AG10803 (cell line): ENCODE results near the gene GTPBP6.

Experiments
- DNase-seq: peaks from one replicate; pipeline ENCODE4 v3.0.0; 2010; ENCODE audit warnings: low read depth
- H3K4me3 ChIP-seq: 2 replicates; pipeline ENCODE4 v1.5.1; 2011; ENCODE audit warnings: mild to moderate bottlenecking, low read length, control low read depth
- TF ChIP-seq, protein P1 (sequence below): conservative IDR thresholded peaks from 2 replicates; pipeline ENCODE4 v1.5.1; 2011; ENCODE audit warnings: mild to moderate bottlenecking, low read length, control low read depth, inconsistent platforms

Gene GTPBP6

GRCh38 chrX:319579-320125, 1.1 kb upstream of the GTPBP6 start:
- peak overlapping the region; percentile 90 for H3K4me3 ChIP-seq
- TF ChIP-seq, protein P1, sequence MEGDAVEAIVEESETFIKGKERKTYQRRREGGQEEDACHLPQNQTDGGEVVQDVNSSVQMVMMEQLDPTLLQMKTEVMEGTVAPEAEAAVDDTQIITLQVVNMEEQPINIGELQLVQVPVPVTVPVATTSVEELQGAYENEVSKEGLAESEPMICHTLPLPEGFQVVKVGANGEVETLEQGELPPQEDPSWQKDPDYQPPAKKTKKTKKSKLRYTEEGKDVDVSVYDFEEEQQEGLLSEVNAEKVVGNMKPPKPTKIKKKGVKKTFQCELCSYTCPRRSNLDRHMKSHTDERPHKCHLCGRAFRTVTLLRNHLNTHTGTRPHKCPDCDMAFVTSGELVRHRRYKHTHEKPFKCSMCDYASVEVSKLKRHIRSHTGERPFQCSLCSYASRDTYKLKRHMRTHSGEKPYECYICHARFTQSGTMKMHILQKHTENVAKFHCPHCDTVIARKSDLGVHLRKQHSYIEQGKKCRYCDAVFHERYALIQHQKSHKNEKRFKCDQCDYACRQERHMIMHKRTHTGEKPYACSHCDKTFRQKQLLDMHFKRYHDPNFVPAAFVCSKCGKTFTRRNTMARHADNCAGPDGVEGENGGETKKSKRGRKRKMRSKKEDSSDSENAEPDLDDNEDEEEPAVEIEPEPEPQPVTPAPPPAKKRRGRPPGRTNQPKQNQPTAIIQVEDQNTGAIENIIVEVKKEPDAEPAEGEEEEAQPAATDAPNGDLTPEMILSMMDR, result no peak
- no peak for DNase-seq

DNA sequence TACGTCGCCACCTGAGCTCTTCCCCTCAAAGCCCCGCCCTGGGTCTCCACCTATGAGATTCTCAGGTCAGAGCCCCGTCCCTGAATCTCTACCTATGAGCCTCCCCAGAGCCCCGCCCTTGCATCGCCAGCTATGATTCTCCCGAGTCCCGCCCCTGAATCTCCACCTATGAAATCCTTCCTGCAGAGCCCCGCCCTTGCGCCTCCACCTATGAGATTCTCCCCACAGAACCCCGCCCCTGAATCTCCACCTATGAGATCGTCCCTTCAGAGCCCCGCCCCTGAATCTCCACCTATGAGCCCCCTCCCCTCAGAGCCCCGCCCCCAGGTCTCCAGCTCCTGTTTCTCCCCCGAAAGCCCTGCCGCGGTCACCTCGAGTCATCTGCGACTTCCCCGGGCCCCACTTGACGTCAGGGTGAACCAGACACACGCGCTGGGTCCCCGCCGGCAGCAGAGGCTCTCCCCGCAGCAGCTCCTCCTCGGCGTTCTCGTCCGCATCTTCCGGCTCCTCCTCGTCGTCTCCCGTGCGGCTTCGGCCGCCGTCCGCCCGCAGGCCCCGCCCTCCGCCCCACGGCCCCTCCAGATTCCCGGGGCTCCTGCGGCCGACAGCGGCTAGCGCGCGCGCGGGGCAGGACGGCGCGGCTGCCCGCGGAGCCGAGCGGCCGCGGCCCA, 393 bp downstream of the GTPBP6 start:
- DNase-seq, result peak; percentile 98

DNA sequence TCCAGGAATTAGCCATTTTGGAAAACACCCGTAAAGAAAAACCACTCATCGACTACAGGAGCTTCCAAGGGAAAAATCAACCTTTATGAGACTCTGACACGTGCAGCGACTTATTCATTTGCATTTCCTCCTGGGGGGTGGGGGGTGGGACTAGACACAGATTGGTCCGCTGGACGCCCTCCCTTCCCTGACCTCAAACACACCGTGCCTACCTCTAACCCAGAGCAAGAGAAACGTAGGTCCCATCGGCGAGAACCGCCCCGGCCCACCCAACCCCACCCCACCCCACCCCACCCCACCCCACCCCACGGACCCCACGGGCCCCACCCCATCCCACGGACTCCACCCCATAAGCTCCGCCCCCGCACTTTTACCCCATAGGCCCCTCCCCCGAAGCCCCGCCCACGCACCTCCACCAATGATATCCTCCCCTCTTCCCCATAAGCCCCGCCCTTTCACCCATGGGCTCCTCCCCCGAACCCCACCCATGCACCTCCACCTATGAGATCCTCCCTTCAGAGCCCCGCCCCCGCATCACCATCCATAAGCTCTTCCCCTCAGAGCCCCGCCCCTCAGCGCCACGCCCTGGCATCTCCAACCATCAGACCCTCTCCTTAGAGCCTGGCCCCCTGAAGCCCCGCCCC, 1.1 kb downstream of the GTPBP6 start:
- TF ChIP-seq, protein P1, result no peak
- DNase-seq, result no peak
- H3K4me3 ChIP-seq, result peak overlapping the region; percentile 74

More for the DNA sequence above, 393 bp downstream of the GTPBP6 start:
- TF ChIP-seq, protein P1, result no peak
- H3K4me3 ChIP-seq, result peak overlapping the region; percentile 82

DNA sequence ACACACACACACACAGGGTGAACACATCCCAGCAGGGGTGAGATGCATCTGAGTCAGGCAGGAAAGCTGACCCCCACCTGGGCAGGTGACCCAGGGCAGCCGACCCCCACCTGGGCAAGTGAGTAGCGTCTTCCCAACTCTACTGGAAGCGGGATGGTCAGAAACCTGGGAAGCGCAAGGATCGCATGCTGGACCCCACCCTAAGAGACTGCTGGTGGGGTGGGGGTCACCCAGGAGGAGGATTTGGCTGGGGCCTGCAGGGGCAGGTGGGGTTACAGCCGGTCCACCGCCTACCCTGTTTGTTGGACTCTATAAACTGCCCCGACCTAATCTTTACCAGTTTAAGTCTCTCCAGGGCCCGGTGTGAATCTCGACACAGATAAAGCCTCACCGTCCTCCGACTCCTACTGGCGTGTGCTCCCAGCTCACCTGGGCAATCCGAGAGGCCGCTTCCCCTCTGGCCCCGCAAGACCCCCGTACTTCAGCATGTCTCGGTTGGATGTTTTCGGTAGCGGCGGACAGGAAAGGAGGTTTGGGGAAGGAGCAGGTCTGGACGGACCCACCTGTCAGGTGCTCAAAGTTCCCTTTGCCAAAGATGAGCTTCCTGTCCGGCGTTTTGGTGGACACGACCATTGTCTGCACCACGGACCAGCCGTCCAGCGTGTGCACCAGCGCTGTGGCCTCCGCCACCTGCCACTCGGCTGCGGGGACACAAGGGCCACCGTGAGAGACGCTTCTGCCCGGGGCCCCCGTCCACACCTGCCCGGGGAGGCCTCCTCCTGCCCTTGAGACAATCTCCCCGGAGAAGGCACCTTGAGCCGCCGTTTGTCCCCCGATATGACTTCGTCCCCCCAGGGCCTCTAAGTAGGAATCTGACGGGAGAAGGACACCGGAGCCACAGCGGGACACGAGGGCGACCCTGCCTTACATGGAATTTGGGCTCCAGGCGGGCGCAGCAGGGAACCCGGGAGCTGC, 2.0 kb downstream of the GTPBP6 start:
- H3K4me3 ChIP-seq, result no peak overlapping the region
- TF ChIP-seq, protein P1, result no peak
- DNase-seq, result no peak

GRCh38 chrX:314781-315595, 3.6 kb downstream of the GTPBP6 start:
- no peak for DNase-seq
- TF ChIP-seq, protein P1, result no peak

GRCh38 chrX:314049-314448, 4.5 kb downstream of the GTPBP6 start:
- TF ChIP-seq, protein P1, result no peak

More at GRCh38 chrX:314781-315595, 3.6 kb downstream of the GTPBP6 start:
- no peak overlapping the region for H3K4me3 ChIP-seq

More at GRCh38 chrX:314049-314448, 4.5 kb downstream of the GTPBP6 start:
- DNase-seq, result no peak
- H3K4me3 ChIP-seq, result no peak overlapping the region
